Spinal cord (tissue), 10 donors: Measurements from ENCODE around the gene WFS1. TPM values are rescaled to one million over a fixed set of nuclear protein-coding genes. Genes with fewer than 3 reads are reported as not detected.

ENCODE experiments used
- DNase-seq, 6 donors: peaks; one replicate each; pipeline versions ENCODE4 v3.0.0 to v3.0.0-alpha.2; 2013 to 2015; ENCODE audit warnings: low spot score in 6 of 6, low read depth in 4 of 6
- H3K27ac ChIP-seq: one replicate; pipeline ENCODE4 v1.5.1; 2013; ENCODE audit warnings: low read depth, low read length, control low read depth
- H3K27me3 ChIP-seq: one replicate; pipeline ENCODE4 v1.6.1; 2013; ENCODE audit warnings: low read length; ENCODE audit not compliant: control insufficient read depth, insufficient read depth
- H3K36me3 ChIP-seq: one replicate; pipeline ENCODE4 v1.6.1; 2013; ENCODE audit warnings: low read length; ENCODE audit not compliant: control insufficient read depth, insufficient read depth
- H3K4me1 ChIP-seq: one replicate; pipeline ENCODE4 v1.6.1; 2013; ENCODE audit warnings: low read length; ENCODE audit not compliant: control insufficient read depth, insufficient read depth
- H3K4me3 ChIP-seq: one replicate; pipeline ENCODE4 v1.5.1; 2013; ENCODE audit warnings: low read depth, low read length, control low read depth
- H3K9me3 ChIP-seq: one replicate; pipeline ENCODE4 v1.6.1; 2013; ENCODE audit warnings: low read length; ENCODE audit not compliant: control insufficient read depth, insufficient read depth
- WGBS: methylation state at CpG from one replicate; pipeline ENCODE4 v1.1.5; 2013; ENCODE audit warnings: missing lambda C conversion rate; ENCODE audit not compliant: insufficient coverage; 5-methylcytosine and 5-hydroxymethylcytosine counted together
- polyA plus RNA-seq, 2 donors: library from polyadenylated mRNA; unstranded; fragments of 120-200 nt; gene quantifications; one replicate each; pipeline ENCODE4 v1.2.1, GENCODE V29; 2013; ENCODE audit not compliant: insufficient read length in 2 of 2
- total RNA-seq, 2 donors: library from RNA; depleted of rRNA in 1 of 2; stranded (reverse); fragments of 120-200 nt in 1 of 2; fragments of >200 nt in 1 of 2; gene quantifications; one replicate each; pipeline versions ENCODE4 v1.2.3 to v1.2.4, GENCODE V29; 2013 to 2014
- donor health status: healthy.

Gene WFS1
- total and polyA plus RNA-seq, 4 donors, result 13.7 to 42.1 (median 29.9) TPM

DNA sequence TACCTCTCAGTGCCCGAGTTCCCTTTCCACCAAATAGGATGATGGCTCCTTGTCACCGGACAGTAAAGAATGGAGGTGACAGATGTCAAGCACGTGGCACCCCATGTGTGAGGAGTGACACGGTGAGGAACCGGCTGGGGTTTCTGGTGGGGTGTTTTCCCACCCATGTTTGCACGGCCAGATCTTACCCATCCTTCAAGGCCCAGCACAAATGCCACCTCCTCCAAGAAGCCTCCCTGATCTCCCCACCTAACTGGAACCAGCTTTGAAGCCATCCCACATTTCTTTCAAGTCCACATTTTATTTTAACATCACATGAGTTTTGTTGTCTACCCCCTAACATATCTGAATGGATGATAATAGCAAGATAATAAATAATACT lies 63.0 kb downstream of the WFS1 start:
- Histone ChIP-seq H3K4me3 (no peak overlapping the region), H3K27ac (no peak overlapping the region), H3K27me3 (peaks cover 2% of the 10 kb centered on the region), H3K36me3 (peaks cover 61% of the 10 kb centered on the region), H3K4me1 (peaks cover 5% of the 10 kb centered on the region), H3K9me3 (no peaks in the 10 kb centered on the region)
- DNase-seq, result no peak
- WGBS, result 84% methylated on average over 3 of the region's 6 CpGs

DNA sequence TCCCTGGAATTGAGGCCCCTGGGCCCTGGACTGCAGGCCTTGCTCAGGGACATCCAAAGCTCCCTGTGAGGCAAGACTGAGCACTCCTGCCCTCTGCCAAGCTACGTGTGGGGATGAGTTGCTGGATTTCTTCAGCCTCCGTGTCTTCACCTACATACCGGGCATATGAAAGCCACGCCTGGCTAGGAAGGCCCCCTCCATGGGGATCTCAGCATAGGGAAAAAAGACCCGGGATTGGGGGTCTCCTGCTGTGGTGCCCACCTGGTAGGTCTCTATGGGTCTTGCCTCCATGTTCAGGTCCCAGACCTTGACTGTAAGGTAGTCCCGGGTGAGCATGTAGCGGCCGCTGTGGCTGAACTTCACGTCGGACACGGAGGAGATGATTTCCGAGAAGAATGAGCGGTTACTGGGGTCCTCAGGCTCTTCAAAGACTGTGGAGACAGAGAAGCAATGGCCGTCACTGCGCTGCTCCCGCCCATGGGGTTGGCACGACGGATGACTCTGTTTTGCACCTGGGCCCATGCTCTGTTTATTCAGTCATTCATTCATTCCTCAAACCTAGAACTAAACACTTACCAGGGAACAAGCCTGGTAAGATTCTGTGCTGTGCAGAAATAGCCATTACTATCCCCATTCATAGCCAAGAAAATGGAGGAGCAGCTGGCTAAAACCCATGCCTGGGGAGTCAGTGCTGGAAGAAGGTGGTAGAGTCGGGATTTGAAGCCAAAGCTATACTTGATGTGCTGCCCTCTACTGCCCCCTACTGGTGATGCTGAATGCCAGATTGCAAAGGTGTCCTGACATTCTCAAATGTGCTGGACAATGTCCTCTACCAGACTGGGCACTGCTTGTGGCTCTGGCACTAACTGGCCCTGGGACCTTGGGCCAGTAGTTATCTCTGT lies 63.9 kb downstream of the WFS1 start:
- WGBS, result 86% methylated on average over 17 of the region's 19 CpGs

DNA sequence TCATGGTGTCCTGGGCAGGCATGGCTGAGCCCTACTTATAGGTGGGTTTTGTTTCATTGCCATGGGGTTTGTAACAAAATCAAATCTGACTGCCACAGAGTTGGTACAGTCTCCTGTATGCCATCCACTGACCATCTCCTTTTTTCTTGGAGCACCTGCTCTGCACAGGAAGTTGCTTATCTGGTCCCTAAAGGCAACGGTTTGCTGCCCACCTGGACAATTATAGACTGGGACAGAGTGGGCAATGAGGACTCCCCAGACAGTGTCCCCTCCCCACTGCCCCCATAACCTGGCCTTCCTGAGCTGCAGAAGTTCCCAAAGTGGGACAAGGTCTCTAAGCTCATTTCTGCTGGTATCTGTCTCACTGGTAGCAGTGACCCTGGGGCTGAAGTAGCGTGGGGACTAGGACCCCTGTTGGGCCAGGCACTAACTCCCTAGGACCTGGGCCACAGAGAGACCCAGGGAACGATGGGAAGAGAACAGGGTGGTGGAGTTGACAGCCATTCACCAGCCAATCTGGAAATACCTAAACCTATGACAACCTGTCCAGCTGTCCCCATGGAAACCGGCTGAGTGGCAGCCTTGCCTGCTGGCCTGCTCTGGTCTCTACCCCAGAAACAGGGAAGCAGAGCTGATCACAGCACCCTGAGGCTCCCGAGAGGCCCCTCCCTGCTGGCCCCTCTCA lies 64.7 kb downstream of the WFS1 start:
- H3K27me3 ChIP-seq, result no peaks in the 10 kb centered on the region

More for the DNA sequence above, 63.9 kb downstream of the WFS1 start:
- Histone ChIP-seq H3K36me3 (peaks cover 57% of the 10 kb centered on the region), H3K4me1 (peaks cover 8% of the 10 kb centered on the region), H3K4me3 (no peak overlapping the region), H3K27ac (no peak overlapping the region), H3K27me3 (no peaks in the 10 kb centered on the region), H3K9me3 (no peaks in the 10 kb centered on the region)
- peak in 1 of 6 donors; percentile 39 for DNase-seq

DNA sequence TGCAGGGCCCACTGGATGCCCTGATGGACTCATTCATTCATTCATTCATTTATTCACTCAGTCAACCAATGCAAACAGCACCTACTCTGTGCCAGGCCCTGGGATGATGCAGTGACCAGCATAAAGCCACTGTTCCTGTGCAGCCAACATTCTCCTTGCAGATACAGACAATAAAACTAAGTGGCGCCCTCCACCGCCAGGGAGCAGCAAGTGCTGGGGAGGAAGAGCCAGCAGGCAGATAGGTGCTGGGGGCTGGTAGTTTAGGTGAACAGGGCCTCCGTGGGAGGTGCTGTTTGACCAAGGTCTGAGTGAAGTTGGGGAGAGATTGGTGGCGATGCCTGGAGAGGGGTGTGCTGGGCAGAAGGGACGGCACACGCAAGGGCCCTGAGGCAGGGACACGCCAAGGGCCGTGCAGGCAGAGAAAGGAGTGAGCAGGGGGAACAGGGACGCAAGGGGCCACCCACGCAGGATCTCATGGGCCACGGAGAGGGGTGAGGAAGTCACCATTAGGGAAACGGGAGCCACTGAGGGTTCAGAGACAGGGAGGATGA lies 65.5 kb downstream of the WFS1 start:
- H3K4me3 ChIP-seq, result no peak overlapping the region
- no peak for DNase-seq
- H3K27me3 ChIP-seq, result no peaks in the 10 kb centered on the region
- H3K4me1 ChIP-seq, result peaks cover 8% of the 10 kb centered on the region
- H3K9me3 ChIP-seq, result no peaks in the 10 kb centered on the region
- H3K27ac ChIP-seq, result no peak overlapping the region
- peaks cover 52% of the 10 kb centered on the region for H3K36me3 ChIP-seq
- WGBS, result 83% methylated on average over 12 of the region's 12 CpGs

More for the DNA sequence above, 64.7 kb downstream of the WFS1 start:
- WGBS, result 77% methylated on average over 3 of the region's 5 CpGs
- no peak overlapping the region for H3K4me3 ChIP-seq
- peaks cover 8% of the 10 kb centered on the region for H3K4me1 ChIP-seq
- DNase-seq, result no peak
- H3K27ac ChIP-seq, result no peak overlapping the region
- H3K36me3 ChIP-seq, result peaks cover 54% of the 10 kb centered on the region
- H3K9me3 ChIP-seq, result no peaks in the 10 kb centered on the region

DNA sequence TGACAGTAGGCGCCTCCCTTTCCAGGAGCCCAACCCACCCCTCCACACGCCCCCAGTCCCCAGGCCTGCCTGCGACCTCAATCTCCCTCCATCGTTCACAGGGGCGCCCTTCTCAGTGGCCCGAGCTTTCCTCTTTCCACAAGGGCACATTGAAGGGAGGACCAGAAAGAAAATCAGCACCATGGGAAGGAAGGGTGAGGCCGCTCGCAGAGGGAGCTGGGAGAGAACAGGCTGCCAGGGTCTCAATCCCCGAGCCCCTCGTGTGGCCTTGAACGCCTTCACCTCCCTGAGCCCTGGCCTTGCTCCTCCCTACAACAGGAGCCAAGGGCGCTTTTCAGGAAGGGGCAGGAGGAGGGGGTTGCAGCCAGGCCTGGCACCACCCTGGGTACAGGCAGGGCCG lies 66.5 kb downstream of the WFS1 start:
- Histone ChIP-seq H3K27ac (no peak overlapping the region), H3K4me3 (no peak overlapping the region), H3K36me3 (peaks cover 46% of the 10 kb centered on the region), H3K27me3 (no peaks in the 10 kb centered on the region), H3K9me3 (no peaks in the 10 kb centered on the region), H3K4me1 (peaks cover 8% of the 10 kb centered on the region)
- DNase-seq, result no peak
- 100% methylated on average over 2 of the region's 13 CpGs for WGBS

DNA sequence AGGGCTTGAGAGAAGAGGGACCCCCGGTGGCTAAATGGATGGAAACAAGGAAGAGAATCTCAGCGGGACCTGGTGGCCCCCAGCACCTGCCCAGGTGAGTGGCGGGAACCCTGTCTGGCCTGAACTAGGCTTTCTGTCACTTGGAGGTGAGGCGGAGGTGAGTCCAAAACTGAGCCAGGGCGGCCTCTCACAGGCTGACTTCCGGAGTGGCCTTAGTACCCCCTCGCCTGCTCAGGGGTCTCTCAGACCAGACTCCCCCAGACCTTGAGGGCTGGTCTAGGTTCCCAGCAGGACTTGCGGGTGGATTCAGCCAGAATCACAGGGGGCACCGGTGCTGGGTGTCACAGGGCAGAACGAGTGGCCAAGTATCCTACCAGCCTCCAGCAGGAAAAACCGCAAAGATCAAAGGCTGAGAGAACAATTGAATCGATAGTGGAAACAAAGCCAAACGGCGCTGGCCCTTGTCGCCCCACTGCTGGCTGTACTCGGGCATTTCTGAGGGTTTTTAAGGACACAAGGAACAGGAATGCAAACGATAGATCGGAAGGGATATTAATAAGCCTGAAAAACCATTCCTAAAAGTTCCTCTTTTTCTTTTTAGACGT lies 67.8 kb downstream of the WFS1 start:
- Histone ChIP-seq H3K4me3 (no peak overlapping the region), H3K36me3 (peaks cover 35% of the 10 kb centered on the region), H3K4me1 (peaks cover 11% of the 10 kb centered on the region), H3K9me3 (no peaks in the 10 kb centered on the region), H3K27me3 (no peaks in the 10 kb centered on the region), H3K27ac (no peak overlapping the region)
- DNase-seq, result peak in 1 of 6 donors; percentile 30
- 35% methylated on average over 16 of the region's 19 CpGs for WGBS

DNA sequence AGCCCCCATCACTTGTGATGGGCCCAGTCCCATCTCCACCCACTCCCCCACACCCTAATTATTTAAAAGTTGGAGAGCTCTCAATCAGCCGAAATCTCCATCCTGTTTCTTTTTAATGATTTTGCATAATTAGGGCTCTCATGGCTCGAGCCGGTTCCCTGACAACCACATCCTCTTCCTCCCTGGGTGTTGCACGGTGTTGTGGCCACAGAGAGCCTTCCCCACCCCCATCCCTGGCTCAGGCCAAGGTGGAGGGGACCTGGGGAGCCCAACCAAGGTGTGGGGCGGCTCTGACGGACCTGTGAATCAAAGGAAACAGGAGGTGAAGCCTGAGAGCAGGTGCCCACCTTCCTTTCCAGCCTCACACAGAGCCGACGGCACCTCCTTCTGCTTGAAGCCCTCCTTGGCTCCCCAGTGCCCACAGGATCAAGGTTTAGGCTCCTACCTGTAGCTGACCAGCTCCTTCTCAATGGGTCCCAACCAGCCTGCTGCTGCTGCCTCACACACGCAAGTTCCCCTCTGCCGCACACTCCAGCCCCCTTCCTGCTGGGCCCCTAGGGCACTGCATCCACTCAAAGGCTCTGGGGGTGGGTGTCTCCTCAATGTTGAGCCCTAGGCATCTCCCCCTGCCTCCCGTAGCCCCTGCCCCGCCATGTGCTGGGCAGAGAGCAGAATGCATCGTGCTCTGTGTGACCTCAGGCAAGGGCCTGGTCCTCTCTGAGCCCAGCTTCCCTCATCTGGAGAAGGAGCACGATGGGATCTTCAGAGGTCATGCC lies 68.7 kb downstream of the WFS1 start:
- Histone ChIP-seq H3K4me3 (no peak overlapping the region), H3K27ac (no peak overlapping the region), H3K4me1 (peaks cover 14% of the 10 kb centered on the region), H3K9me3 (no peaks in the 10 kb centered on the region), H3K36me3 (peaks cover 26% of the 10 kb centered on the region), H3K27me3 (no peaks in the 10 kb centered on the region)
- 63% methylated on average over 14 of the region's 14 CpGs for WGBS
- no peak for DNase-seq

DNA sequence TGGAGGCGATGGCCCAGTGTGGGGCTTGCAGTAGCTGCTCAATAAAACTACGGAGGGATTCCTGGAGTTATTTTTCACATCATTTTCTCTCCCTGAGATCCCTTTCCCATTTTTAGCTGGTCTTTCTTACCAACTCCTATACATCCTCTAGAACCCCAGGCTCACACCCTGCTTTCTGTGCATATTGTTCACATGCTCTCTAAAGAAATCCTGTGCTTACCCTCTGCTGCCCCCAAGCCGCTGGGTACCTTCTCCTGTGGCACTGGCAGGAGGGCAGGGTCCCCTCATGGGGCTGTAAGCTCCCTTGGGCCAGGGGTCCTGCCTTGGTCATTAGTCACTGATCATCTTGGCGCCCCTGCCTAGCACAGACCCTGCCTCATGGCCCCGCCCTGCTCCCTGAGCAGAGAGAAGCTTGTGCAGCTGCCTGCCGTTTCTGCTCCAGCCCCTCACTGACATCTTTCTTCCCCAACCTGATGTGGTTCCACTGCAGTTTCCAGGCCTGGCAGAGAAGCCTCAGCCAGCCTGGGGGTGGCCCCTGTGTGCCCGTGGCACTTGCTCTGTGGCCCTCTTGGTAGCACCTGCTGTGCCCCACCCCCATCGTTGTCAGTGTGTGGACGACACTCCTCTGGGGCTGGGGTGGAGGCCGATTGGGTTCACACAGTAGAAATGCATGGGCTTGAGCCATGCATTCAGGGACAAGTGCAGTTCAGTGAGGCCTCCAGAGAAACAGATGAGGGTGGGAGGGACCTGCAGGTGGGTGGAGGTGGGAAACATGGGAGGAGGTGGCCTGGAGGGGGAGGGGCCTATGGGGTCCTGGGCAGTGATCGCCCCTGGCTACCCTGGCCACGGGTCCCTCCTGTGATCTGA lies 69.5 kb downstream of the WFS1 start:
- peaks cover 14% of the 10 kb centered on the region for H3K4me1 ChIP-seq
- H3K27me3 ChIP-seq, result no peaks in the 10 kb centered on the region
- H3K4me3 ChIP-seq, result no peak overlapping the region
- H3K9me3 ChIP-seq, result no peaks in the 10 kb centered on the region
- H3K36me3 ChIP-seq, result peaks cover 26% of the 10 kb centered on the region
- DNase-seq, result no peak
- H3K27ac ChIP-seq, result no peak overlapping the region
- WGBS, result 77% methylated on average over 12 of the region's 12 CpGs
